NCI-H1105 (cell line): ENCODE data around the gene GLYR1.
"Not testable (repeated sequence)": the region's sequence is repeated elsewhere in the genome, so short reads cannot be mapped to it uniquely, and the experiment has no call there.

Source experiments
- DNase-seq: peaks from one replicate; lab custom pipeline; 2025; lab: John Stamatoyannopoulos, UW

The GLYR1 gene

DNA sequence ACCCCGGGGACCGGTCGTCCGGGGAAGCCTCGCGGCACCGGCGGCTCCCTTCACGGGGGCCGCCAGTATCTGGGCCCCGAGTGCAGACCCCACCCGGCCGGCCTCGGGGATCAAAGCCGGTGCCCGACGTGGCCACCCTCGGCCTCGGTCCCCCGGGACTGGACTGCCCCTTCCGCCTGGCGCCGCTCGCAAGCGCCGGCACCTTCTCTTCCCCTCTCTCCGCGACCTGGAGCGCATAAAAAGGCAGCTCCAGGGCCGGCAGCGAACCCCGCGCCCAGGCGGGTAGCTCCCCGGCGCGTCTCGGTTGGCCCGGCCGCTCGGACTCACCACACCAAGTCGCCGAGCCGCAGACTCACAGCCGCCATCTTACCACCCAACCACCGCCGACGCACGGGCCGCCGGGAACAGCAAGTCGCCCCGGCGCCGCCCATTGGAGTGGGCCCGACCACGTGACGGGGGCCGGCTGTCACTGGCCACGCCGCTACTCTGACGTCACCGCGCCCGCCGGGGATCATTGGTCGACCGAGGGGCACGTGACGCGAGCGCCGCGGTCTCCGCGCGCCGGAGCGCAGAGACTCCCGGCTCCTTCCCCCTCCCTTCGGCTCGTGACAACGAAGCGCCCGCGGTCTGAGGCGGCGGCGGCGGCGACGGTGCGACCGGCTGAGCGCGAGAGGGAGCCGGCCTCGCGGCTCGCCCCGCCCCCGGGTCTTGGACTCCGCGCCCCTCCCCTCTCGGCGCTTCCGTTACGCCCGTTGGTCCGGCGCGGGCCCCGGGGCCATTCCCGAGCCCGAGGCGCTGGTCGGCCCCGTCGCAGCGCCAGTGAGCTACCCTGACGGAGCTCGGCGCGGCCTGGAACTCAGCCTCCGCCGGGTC lies at the start of gene GLYR1, which contains the start of gene UBN1:
Gene GLYR1 (minus strand): TSS at position 388 of the 873 bp plus-strand sequence. CDS start 23 bp downstream, at position 365.
Gene UBN1 (plus strand): TSS at position 581 of the 873 bp plus-strand sequence. CDS start 5,437 bp downstream, outside the sequence.
- peak; percentile 91 for DNase-seq

DNA sequence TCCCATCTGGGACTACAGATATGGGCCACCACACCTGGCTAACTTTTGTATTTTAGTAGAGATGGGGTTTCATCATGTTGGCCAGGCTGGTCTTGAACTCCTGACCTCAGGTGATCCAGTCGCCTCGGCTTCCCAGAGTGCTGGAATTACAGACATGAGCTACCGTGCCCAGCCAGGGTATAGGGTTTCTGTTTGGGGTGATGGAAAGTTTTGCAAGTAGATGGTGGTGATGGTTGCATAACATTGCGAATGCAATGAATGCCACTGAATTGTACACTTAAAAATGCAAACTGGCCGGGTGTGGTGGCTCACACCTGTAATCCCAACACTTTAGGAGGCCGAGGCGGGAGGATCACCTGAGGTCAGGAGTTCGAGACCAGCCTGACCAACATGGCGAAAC lies 49.7 kb upstream of the GLYR1 start:
- DNase-seq, result not testable (repeated sequence)

DNA sequence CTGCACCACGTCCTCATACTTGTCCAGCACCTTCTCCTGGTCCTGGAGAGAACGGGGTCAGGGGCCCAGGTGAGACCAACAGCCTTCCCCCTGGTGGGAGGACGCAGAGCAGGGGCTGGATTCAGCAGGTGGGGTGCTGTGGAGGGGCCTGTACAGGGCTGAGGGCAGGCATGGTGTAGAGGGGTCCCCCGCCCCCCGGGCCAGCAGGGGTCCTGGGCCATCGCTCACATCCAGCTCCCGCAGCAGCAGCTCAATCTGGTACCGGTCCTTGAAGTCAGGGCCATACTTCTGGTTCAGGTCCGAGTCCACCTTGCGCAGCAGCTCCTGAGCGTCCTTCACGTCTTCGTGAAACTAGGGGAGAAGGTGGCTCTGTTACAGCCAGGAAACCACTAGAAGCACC lies 48.3 kb upstream of the GLYR1 start:
- DNase-seq, result no peak

DNA sequence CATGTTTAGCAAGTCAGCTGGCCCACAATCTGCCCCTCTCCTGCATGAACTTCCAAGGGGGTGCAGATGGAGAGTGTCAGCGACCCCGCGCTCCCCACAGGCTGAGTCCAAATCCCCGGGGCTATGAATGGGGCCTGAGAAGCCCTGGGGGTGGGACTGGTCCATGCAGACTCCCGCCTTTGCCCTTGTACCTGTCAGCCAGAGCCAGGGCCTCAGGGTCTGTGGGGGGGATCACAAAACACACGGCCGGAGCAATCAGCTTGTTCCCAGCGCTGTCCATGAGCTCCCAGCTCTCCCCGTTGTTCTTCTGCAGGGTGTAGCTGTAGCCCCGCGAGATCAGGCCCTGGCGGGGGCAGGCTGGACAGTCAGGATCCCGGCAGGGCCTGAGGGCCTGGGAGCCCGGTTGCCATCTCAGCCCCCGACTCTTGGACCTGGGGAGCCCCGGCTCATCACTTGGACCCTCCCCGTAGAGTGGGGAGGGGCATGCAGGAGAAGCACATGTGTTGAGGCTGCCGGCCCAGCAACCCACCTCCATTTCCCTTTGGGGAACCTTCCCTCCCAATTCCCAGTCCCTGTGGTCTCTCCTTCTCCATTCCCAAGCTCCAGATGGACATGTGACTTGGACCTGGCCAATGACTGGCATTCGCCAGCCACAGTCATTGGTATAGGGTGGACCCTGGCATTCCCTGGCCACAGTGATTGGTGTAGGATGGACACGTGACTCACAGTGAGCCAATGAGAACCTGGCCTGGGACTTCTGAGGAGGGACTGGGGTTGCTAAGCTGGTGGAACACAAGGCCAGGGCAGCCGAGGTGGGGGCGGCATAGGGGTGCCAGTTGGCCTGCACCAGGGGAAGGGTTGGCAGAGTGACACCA lies 47.4 kb upstream of the GLYR1 start:
- DNase-seq, result no peak

DNA sequence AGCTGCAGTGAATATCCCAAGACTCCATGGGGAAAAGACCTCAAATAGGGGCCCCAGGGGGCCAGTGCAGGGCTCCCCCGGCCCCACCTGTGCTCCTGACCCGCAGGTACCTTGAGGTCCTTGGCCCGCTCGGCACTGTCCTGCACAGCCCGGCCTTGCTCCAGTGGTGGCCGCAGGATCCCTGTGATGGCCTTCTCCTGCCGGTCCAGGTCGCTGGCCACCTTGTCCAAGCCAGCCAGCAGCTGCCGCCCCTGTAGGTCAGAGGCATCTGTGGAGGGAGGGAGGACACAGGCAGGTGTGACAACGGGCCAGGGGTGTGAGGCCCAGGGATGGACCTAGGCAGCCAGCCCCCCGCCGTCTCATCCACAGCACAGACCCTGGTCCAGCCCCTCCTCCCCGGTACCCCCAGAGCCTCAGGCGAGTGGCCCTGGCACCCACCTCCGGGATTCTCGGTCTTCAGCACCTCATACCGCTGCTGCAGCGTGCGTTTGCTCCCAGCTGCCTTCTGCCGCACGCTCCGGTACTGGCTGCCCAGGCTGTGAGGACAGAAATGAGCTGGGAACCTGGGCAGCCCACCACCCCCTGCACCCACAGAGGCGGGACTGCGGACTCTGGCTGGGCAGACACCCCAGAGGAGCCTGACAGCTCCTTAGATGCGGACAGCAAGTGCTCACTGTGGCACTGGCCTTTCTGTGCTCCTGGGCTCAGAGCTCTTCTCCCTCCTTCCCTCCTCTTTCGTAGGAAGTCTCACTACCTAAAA lies 46.2 kb upstream of the GLYR1 start:
- no peak for DNase-seq

DNA sequence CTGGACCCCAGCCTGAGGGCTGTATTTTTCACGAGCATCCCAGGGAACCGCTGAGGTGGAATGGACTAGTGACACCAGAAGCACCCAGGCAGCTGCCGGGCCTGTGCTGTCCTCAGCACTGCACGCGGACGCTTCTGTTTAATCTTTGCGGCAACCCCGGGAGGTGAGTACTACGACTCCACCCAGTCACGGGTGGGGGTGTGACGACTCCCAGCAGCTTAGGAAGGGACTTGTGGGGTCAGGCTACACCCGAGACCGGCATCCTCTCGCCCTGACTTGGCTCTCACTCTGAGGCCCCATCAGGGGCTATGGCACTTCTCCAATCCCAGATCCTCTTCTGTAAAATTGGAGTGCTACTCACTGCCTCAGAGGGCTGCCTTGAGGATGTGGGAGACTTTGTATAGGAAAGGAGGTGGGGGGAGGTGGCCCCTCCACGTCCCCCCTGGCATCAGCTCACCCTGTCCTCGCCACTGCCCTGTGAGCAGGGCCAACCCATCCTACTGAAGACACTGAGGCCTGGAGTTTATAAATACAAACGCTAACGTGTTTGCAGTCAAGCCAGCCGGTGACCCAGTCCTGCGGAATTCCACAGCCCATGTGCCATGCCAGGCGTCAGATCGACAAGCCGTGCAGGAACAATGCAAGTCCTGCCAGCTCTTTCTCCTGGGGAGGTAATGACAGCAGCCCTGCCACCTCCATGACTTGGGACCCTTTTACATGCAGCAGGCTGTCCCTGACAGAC lies 45.4 kb upstream of the GLYR1 start:
- DNase-seq, result no peak

DNA sequence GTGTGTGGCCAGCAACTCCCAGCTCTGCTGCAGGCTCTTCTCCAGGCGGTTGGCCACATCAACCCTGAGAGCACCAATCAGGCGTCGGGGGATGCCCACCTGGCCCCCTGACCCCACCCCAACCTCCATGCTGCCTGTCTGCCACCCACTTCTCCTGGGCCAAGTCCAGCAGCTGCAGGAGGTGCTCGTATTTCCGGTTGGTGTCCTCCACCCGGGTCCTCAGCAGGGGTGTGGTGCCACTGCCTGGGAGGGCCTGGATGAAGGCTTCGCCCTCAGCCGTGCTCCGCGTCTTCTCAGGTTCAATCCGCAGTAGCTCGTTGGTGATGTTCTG lies 44.8 kb upstream of the GLYR1 start:
- no peak for DNase-seq

DNA sequence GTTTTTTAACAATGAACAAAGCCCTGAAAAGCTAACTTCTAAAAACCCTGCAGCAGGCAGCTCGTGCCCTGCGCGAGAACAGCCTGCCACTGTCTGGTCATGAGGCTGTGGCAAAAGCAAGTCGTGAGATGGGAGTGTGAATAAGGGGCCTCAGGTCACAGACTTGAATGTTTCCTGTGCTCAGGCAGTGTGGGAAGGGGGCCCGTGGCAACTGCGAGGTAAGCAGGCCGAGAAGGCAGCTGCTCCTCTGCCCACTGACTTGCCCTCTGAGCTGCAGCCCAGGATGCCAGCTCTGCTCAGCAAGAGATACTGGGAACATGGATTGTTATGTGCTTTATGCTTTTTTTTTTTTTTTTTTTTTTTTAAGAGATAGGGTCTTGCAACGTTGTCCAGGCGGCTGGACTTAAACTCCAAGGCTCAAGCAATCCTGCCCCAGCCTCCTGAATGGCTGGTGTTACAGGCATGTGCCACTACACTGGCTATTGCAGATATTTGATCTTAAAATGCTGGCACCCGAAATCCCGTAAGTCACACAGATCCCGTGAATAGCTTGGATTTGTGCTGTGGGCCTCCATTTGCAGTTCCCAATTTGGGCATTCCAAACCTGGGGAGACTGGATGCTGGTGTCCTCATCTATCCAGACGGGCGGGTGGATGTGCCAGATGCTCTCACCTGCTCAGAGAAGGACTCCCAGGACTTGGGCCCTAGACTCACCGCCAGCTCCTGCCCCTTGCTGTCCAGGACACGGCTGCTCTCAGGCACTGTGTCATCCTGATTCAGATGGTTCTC lies 44.2 kb upstream of the GLYR1 start:
- no peak for DNase-seq

DNA sequence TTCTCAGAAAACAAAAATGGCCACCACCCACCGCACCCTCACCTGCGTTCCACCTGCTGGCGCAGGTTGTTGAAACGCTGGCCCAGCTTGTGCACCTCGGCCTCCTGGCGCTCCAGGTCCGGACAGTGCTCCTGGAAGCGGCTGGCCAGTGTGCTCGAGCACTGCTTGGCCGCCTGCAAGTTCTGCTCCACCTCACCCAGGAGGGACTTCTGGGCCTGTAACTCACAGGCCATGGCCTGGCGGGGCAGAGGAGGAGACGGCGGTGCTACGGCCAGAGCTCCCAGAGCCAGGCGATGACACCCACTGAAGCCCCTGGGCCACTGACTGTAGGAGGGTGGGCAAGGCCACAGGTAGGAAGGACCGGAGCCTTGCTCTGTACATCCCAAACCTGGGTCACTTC lies 43.6 kb upstream of the GLYR1 start:
- DNase-seq, result no peak

DNA sequence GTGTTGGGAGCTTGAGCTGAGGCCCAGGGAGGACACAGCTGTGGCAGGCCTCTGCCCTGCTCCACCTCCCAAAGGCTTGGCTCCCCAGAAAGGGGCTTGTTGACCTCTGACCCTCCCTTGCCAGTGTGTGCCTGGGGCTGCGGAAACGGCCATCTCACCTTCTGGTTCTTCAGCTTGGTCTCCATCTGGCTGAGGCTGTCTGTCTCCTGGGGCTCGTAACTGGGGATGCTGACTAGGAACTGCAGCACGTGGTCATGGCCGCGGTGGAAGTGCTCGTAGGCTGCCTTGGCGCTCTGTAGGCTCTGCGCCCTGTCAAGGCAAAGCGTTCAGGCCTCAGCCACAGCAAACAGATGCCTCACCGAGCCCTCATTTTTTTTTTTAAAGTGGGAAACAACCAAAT lies 42.9 kb upstream of the GLYR1 start:
- DNase-seq, result no peak

DNA sequence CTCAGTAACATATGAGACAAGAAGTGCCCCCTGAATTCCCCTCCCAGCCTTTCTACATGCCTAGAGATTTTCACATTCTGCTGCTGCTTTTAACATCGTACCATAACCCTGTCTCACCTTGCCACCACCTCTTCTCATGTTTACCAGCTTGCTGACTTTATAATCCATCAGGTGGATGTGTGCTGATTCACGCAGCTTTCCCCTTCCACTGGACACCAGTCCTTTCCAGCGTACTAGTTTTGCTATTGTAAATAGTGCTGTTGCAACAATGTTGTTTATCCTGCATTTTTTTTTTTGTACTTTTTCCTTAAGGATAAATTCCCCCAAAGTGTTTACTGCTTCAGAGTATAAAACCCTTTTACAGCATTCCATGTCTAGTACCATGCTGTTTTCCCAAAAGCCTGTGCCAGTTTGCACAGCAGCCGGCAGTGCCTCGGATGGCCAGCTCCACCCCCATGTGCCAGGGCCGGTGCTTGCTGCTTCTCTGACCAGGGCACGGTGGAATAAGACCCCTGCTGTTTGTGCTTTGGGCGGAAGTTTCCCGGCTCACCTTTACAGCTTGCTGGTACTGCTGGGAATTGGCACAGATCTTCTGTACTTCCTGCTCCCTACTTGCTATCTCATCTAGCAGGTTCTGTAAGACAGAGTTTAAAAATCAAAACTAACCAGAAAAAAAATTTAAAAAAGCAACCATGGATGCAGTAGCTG lies 41.5 kb upstream of the GLYR1 start:
- DNase-seq, result no peak

DNA sequence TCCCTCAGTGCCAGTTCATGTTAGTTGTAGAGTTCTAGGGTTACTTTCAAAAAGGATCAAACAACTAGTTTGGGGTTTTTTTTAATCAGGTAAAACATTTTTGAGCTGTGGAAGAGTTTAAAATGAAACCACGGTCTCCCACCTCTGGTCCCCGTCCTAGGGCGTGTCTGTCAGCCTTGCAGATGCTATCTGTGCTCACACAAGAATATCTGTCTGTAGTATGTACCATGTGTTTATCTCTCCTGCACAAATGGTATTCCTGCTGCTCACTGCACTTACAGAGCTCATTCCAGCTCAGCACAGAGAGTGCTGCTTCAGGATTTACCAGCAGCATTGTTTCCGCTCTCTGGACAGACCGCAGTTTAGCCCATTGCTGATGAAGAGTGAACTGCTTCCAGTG lies 39.1 kb upstream of the GLYR1 start:
- DNase-seq, result no peak

DNA sequence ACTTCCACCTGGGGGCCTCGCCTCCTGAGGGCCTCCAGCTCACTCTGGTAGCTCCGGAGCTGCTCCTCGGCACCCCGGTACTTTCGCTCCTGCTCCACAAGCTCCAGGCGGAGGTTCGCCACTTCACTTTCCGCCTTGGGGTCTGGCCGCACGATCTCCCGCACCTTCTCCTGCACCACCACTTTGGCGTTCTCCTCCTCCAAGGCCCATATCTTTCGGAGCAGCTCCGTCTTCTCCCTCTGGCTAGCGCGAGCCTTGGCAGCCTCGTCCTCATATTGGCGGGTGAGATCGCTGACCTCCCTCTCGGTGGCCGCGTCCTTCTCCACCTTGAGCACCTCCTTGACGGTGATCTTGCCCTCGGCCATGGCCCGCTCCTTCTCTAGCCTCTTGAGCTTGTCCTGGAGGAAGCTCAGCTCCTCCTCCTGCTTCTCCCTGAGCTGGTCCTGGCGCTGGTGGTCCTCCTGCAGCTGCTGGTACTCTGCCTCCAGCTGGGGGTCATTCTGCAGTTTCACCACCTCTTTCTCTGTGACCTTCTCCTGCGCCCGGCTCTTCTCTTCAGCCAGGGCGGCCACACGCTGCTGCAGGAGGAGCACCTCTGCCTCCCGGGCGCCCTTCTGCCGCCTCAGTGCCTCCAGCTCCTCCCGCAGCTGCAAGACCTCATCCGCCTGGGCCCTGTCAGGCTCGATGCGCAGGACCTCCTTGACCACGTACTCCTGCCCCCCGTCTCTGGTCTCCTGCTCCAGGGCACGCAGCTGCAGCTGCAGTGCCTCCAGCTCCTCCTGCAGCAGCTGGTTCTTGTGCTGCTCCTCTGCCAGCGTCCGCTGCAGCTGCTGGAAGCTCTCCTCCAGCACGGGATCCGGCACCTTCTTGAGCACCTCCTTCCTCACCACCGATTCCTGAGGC lies 38.1 kb upstream of the GLYR1 start:
- DNase-seq, result no peak

DNA sequence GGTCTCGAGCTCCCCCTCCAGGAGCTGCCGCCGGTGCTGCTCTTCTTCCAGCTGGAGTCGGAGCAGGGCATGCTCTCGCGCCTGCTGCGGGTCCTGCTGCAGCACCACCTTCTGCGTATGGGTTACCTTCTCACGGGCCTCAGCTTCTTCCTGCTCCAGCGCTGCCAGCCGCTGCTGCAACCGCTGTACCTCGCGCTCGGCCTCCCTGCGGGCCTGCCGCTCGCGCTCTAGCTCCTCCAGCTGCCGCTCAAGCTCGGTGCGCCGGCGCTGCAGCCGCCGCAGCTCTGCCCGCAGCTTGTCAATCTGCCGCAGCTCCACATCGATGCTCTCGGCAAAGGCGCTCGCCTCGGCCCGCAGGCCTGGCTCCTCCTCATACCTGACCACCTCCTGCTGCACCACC lies 37.1 kb upstream of the GLYR1 start:
- DNase-seq, result no peak

DNA sequence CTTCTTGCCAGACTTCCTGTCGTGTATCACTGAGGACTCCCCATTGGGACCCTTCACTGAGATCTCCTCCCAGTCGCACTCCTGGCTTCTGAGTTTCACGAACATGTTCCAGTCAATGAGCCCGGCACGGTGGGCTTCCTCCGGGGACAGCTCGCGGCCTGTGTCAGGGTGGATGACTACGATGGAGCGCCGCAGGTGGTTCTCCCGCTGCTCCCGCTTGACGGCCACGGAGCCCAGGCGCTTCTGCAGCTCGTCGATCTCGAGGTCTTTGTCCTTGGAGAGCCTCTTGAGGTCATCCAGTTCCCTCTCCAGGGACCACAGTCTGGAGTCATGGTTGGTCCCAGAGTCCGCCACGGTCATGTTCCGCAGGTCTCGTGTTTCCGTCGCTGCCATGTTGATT lies 36.4 kb upstream of the GLYR1 start:
- DNase-seq, result no peak

DNA sequence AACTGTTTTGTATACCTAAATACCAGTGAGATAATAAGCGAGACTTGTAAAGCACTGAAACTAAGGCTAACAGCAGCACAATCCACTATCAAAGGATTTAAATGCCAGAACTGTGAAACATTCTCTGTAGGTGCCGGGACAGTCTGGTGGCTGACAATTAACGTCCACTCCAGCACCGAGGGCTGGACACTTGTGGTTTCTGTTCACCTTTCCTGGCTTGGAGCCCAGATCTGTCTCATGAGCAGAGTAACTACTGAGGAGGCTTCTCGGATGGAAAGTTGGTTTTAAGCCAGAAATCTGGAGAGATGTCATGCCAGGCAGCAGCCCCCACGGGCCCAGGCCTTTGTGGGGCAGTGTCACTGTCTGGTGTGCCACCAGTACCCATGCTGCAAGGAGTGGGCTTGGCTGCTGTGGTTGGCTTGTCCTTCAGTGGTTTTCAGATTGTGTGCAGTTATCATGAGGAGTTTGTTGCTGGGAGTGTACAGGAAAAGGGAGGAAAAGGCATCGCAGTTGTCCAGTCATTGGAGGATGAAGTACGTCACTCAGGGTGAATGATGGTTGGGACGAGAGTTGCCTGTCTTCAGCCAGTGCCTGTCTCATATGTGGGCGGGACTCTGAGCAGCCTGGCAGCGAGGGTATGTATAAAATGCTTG lies 35.7 kb upstream of the GLYR1 start:
- peak; percentile 64 for DNase-seq

DNA sequence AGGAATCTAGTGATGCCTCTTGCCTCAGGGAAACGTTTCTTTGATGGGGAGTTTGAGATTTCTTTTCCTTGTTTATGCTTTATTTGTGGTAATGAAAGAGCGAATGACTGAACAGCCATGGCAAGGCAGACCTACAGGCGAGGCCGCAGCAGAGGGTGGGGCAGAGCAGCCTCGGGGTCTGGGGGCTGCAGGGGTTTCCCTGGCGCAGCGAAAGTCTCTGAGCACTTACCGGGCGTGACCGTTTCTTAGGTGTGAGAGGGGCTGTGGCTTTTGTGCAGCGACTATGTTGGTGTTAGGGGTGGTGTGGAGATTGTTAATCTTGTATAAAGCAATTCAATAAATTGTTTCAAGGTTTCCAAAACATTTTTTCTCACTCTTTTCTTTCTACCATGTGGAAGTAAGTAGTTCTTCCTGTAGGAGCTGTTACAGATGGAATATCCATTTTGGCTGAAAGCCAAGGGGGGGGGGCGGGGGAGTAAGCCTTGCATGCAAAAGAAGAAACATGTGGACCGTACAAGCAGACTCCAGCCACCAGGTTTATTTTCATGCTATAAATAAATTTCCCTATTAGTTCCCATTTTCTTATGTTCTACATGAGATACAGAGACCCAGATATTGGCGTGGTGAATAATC lies 35.0 kb upstream of the GLYR1 start:
- DNase-seq, result no peak

DNA sequence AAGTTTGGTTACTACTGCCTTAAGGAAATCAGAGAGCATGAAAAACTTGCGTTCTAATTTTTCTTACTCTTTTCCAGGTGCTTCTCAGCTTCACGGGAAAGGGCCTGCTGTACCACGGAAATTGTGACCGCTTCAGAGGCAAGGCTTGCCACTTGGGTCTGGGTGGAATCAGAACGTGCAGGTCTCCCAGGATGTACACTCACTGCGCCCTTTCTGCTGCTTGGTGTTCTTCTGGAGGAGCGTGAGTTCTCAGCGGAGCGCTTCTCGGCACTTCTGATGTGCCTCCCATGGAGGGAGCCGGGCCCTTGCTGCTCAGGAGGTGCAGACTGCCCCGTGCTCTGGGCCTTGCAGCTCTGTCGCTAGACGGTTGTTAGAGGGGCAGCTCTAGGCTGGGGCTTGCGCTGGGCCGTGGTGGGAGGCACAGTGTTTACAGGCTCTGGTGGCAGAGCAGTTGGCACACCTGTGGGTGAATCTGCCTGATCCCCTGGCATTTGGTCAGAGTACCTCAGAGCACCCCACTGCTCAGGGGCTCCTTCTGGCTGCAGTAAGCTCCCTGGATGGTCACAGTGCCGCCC lies 33.0 kb upstream of the GLYR1 start:
- DNase-seq, result no peak
